Astrocyte (in vitro differentiated cells and primary cell): Measurements from ENCODE around the gene PLAC8. TPM values are rescaled to one million over a fixed set of nuclear protein-coding genes. Genes with fewer than 3 reads are reported as not detected.

Experiments
- DNase-seq: peaks from one replicate; pipeline ENCODE4 v3.0.0-alpha.2; 2010; ENCODE audit warnings: low read depth
- FAIRE-seq: peaks from 2 replicates; lab custom pipeline; 2011; peaks lifted over from hg19 to GRCh38; lab: Jason Lieb, UNC
- H2AFZ ChIP-seq: 2 replicates; pipeline ENCODE4 v1.6.0; 2012; ENCODE audit warnings: low read depth, low read length, inconsistent platforms
- H3K27ac ChIP-seq: 2 replicates; pipeline ENCODE4 v1.5.1; 2011; ENCODE audit warnings: low read depth, low read length, inconsistent platforms
- H3K27me3 ChIP-seq: 2 replicates; pipeline ENCODE4 v1.6.0; 2011; ENCODE audit warnings: low read length, inconsistent platforms; ENCODE audit not compliant: insufficient read depth
- H3K36me3 ChIP-seq: 2 replicates; pipeline ENCODE4 v1.5.1; 2011; ENCODE audit warnings: low read length, inconsistent platforms; ENCODE audit not compliant: insufficient read depth
- H3K4me1 ChIP-seq: 2 replicates; pipeline ENCODE4 v1.5.1; 2011; ENCODE audit warnings: low read length, inconsistent platforms; ENCODE audit not compliant: insufficient read depth
- H3K4me2 ChIP-seq: 2 replicates; pipeline ENCODE4 v1.6.0; 2012; ENCODE audit warnings: low read length, inconsistent platforms
- H3K4me3 ChIP-seq: 2 replicates; pipeline ENCODE4 v1.5.1; 2011; ENCODE audit warnings: low read depth, mild to moderate bottlenecking, low read length, inconsistent platforms; ENCODE audit not compliant: insufficient read depth
- H3K79me2 ChIP-seq: 2 replicates; pipeline ENCODE4 v1.6.0; 2012; ENCODE audit warnings: mild to moderate bottlenecking, low read length, inconsistent platforms; ENCODE audit not compliant: insufficient read depth
- H3K9ac ChIP-seq: 2 replicates; pipeline ENCODE4 v1.6.0; 2012; ENCODE audit warnings: mild to moderate bottlenecking, low read length, inconsistent platforms
- H3K9me3 ChIP-seq: 2 replicates; pipeline ENCODE4 v1.5.1; 2012; ENCODE audit warnings: low read depth, mild to moderate bottlenecking, low read length, inconsistent platforms; ENCODE audit not compliant: insufficient read depth
- H4K20me1 ChIP-seq: 2 replicates; pipeline ENCODE4 v1.6.0; 2012; ENCODE audit warnings: low read length, inconsistent platforms; ENCODE audit not compliant: insufficient read depth
- H3K27ac Mint-ChIP-seq: one replicate; pipeline ENCODE4 v1.8.0; 2021; ENCODE audit warnings: mild to moderate bottlenecking, mixed read lengths; ENCODE audit not compliant: unreplicated experiment
- H3K27me3 Mint-ChIP-seq: one replicate; pipeline ENCODE4 v1.8.0; 2021; ENCODE audit warnings: low read depth, mixed read lengths; ENCODE audit not compliant: unreplicated experiment
- H3K36me3 Mint-ChIP-seq: one replicate; pipeline ENCODE4 v1.8.0; 2021; ENCODE audit warnings: low read depth, mixed read lengths; ENCODE audit not compliant: unreplicated experiment
- H3K4me1 Mint-ChIP-seq: one replicate; pipeline ENCODE4 v1.8.0; 2021; ENCODE audit warnings: low read depth, mixed read lengths; ENCODE audit not compliant: unreplicated experiment
- H3K4me3 Mint-ChIP-seq: one replicate; pipeline ENCODE4 v1.8.0; 2021; ENCODE audit warnings: mild to moderate bottlenecking, moderate library complexity, mixed read lengths; ENCODE audit not compliant: unreplicated experiment
- H3K9me3 Mint-ChIP-seq: one replicate; pipeline ENCODE4 v1.8.0; 2021; ENCODE audit warnings: mild to moderate bottlenecking, mixed read lengths; ENCODE audit not compliant: unreplicated experiment
- EZH2 ChIP-seq: IDR thresholded peaks from 2 replicates; pipeline ENCODE4 v1.6.1; 2012; ENCODE audit warnings: mild to moderate bottlenecking, low read length, inconsistent platforms; ENCODE audit not compliant: insufficient read depth
- total RNA-seq: library from RNA; stranded (reverse); gene quantifications from 2 replicates; pipeline ENCODE4 v1.2.1, GENCODE V29; 2021
- TF ChIP-seq, protein P1 (sequence below): IDR thresholded peaks from 2 replicates; pipeline ENCODE4 v1.5.1; 2011; ENCODE audit warnings: low read depth, mild to moderate bottlenecking, inconsistent platforms, low read length, moderate library complexity; ENCODE audit not compliant: insufficient read depth

The PLAC8 gene
- total RNA-seq, 1 donor from 2014 or later: 27.8 TPM

GRCh38 chr4:83083925-83084475, 30.5 kb downstream of the PLAC8 start:
- no peak overlapping the region for H3K4me3 ChIP-seq
- no peaks in the 10 kb centered on the region for H3K27me3 ChIP-seq
- no peaks in the 10 kb centered on the region for H3K9me3 Mint-ChIP-seq
- no peaks in the 10 kb centered on the region for H3K9me3 ChIP-seq
- no peak overlapping the region for H2AFZ ChIP-seq
- no peaks in the 10 kb centered on the region for H4K20me1 ChIP-seq
- H3K4me3 Mint-ChIP-seq: no peak overlapping the region
- TF ChIP-seq, protein P1, sequence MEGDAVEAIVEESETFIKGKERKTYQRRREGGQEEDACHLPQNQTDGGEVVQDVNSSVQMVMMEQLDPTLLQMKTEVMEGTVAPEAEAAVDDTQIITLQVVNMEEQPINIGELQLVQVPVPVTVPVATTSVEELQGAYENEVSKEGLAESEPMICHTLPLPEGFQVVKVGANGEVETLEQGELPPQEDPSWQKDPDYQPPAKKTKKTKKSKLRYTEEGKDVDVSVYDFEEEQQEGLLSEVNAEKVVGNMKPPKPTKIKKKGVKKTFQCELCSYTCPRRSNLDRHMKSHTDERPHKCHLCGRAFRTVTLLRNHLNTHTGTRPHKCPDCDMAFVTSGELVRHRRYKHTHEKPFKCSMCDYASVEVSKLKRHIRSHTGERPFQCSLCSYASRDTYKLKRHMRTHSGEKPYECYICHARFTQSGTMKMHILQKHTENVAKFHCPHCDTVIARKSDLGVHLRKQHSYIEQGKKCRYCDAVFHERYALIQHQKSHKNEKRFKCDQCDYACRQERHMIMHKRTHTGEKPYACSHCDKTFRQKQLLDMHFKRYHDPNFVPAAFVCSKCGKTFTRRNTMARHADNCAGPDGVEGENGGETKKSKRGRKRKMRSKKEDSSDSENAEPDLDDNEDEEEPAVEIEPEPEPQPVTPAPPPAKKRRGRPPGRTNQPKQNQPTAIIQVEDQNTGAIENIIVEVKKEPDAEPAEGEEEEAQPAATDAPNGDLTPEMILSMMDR: no peak
- no peak for TF ChIP-seq EZH2
- H3K79me2 ChIP-seq: no peaks in the 10 kb centered on the region
- H3K9ac ChIP-seq: no peak overlapping the region
- peaks cover 4% of the 10 kb centered on the region for H3K36me3 Mint-ChIP-seq
- H3K27ac ChIP-seq: no peak overlapping the region
- H3K36me3 ChIP-seq: no peaks in the 10 kb centered on the region
- no peaks in the 10 kb centered on the region for H3K4me1 ChIP-seq
- H3K27ac Mint-ChIP-seq: no peak overlapping the region
- no peak for FAIRE-seq
- H3K4me2 ChIP-seq: no peak overlapping the region
- DNase-seq: no peak
- peaks cover 1% of the 10 kb centered on the region for H3K27me3 Mint-ChIP-seq
- H3K4me1 Mint-ChIP-seq: no peaks in the 10 kb centered on the region

- Mint-ChIP-seq H3K4me1 (no peaks in the 10 kb centered on the region), H3K4me3 (no peak overlapping the region), H3K27me3 (peaks cover 1% of the 10 kb centered on the region), H3K9me3 (no peaks in the 10 kb centered on the region), H3K36me3 (peaks cover 7% of the 10 kb centered on the region), H3K27ac (no peak overlapping the region)
- no peak overlapping the region for H3K27ac ChIP-seq
- no peaks in the 10 kb centered on the region for H3K9me3 ChIP-seq
- H3K4me1 ChIP-seq: no peaks in the 10 kb centered on the region
- H3K4me2 ChIP-seq: no peak overlapping the region
- TF ChIP-seq, protein P1: no peak
- TF ChIP-seq EZH2: no peak
- no peaks in the 10 kb centered on the region for H3K36me3 ChIP-seq
- FAIRE-seq (no peak), DNase-seq (peak; percentile 10)
- no peak overlapping the region for H3K9ac ChIP-seq
- no peaks in the 10 kb centered on the region for H3K27me3 ChIP-seq
- H3K4me3 ChIP-seq: no peak overlapping the region
- H3K79me2 ChIP-seq: no peaks in the 10 kb centered on the region
- no peak overlapping the region for H2AFZ ChIP-seq
- H4K20me1 ChIP-seq: no peaks in the 10 kb centered on the region
Observed at GRCh38 chr4:83082777-83083176, 31.8 kb downstream of the PLAC8 start.

GRCh38 chr4:83080561-83080960, 34.0 kb downstream of the PLAC8 start:
- DNase-seq: no peak
- no peak for FAIRE-seq
- H3K9me3 Mint-ChIP-seq: no peaks in the 10 kb centered on the region

More at GRCh38 chr4:83080561-83080960, 34.0 kb downstream of the PLAC8 start:
- Histone ChIP-seq H3K4me2 (no peak overlapping the region), H3K36me3 (peaks cover 6% of the 10 kb centered on the region), H2AFZ (no peak overlapping the region), H3K4me3 (no peak overlapping the region), H3K79me2 (no peaks in the 10 kb centered on the region), H3K9ac (no peak overlapping the region), H3K9me3 (no peaks in the 10 kb centered on the region), H3K27me3 (no peaks in the 10 kb centered on the region), H4K20me1 (no peaks in the 10 kb centered on the region), H3K27ac (no peak overlapping the region), H3K4me1 (no peaks in the 10 kb centered on the region)
- Mint-ChIP-seq H3K4me3 (no peak overlapping the region), H3K27me3 (peaks cover 1% of the 10 kb centered on the region), H3K36me3 (peaks cover 14% of the 10 kb centered on the region), H3K27ac (no peak overlapping the region), H3K4me1 (peaks cover 6% of the 10 kb centered on the region)
- TF ChIP-seq, protein P1: no peak
- no peak for TF ChIP-seq EZH2
